PFSK-1 (cell line): ENCODE results near the gene AGER.

Experiments
- FOXP2 ChIP-seq: optimal IDR thresholded peaks from 2 replicates; pipeline ENCODE3; 2011; ENCODE audit warnings: borderline replicate concordance, control low read depth, inconsistent platforms; ENCODE audit not compliant: insufficient read depth; ENCODE audit errors: extremely low read length, extremely low read depth
- POLR2AphosphoS5 ChIP-seq: IDR thresholded peaks from 2 replicates; pipeline ENCODE4 v1.6.1; 2012; ENCODE audit warnings: low read depth, mild to moderate bottlenecking, control low read depth, low read length, moderate library complexity
- SIN3A ChIP-seq: IDR thresholded peaks from 2 replicates; pipeline ENCODE4 v1.6.1; 2012; ENCODE audit warnings: mild to moderate bottlenecking, low read length, moderate library complexity, borderline replicate concordance; ENCODE audit not compliant: insufficient read depth
- TAF1 ChIP-seq: IDR thresholded peaks from 2 replicates; pipeline ENCODE4 v1.6.1; 2012; ENCODE audit warnings: low read length, control low read depth, borderline replicate concordance; ENCODE audit not compliant: insufficient read depth
- TF ChIP-seq, protein P1 (sequence below), 2 experiments: IDR thresholded peaks; 2 replicates each; pipeline versions ENCODE4 v1.6.1 to v1.8.0; 2011 to 2012; ENCODE audit warnings: low read depth in 2 of 2, low read length in 2 of 2, control low read depth in 1 of 2, inconsistent platforms in 1 of 2, mild to moderate bottlenecking in 1 of 2, moderate library complexity in 1 of 2; ENCODE audit not compliant: insufficient read depth in 1 of 2

AGER gene

GRCh38 chr6:32152769-32153563 is 31.1 kb downstream of the AGER start:
- no peak for TF ChIP-seq SIN3A
- TF ChIP-seq TAF1, result no peak
- TF ChIP-seq, protein P1, sequence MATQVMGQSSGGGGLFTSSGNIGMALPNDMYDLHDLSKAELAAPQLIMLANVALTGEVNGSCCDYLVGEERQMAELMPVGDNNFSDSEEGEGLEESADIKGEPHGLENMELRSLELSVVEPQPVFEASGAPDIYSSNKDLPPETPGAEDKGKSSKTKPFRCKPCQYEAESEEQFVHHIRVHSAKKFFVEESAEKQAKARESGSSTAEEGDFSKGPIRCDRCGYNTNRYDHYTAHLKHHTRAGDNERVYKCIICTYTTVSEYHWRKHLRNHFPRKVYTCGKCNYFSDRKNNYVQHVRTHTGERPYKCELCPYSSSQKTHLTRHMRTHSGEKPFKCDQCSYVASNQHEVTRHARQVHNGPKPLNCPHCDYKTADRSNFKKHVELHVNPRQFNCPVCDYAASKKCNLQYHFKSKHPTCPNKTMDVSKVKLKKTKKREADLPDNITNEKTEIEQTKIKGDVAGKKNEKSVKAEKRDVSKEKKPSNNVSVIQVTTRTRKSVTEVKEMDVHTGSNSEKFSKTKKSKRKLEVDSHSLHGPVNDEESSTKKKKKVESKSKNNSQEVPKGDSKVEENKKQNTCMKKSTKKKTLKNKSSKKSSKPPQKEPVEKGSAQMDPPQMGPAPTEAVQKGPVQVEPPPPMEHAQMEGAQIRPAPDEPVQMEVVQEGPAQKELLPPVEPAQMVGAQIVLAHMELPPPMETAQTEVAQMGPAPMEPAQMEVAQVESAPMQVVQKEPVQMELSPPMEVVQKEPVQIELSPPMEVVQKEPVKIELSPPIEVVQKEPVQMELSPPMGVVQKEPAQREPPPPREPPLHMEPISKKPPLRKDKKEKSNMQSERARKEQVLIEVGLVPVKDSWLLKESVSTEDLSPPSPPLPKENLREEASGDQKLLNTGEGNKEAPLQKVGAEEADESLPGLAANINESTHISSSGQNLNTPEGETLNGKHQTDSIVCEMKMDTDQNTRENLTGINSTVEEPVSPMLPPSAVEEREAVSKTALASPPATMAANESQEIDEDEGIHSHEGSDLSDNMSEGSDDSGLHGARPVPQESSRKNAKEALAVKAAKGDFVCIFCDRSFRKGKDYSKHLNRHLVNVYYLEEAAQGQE (IDR thresholded peaks at IDR 0.05; ENCODE audit: insufficient read depth in 1 of 2, low read depth in 2 of 2, low read length in 2 of 2), result no peak
- no peak for TF ChIP-seq POLR2AphosphoS5
- no peak for TF ChIP-seq FOXP2

DNA sequence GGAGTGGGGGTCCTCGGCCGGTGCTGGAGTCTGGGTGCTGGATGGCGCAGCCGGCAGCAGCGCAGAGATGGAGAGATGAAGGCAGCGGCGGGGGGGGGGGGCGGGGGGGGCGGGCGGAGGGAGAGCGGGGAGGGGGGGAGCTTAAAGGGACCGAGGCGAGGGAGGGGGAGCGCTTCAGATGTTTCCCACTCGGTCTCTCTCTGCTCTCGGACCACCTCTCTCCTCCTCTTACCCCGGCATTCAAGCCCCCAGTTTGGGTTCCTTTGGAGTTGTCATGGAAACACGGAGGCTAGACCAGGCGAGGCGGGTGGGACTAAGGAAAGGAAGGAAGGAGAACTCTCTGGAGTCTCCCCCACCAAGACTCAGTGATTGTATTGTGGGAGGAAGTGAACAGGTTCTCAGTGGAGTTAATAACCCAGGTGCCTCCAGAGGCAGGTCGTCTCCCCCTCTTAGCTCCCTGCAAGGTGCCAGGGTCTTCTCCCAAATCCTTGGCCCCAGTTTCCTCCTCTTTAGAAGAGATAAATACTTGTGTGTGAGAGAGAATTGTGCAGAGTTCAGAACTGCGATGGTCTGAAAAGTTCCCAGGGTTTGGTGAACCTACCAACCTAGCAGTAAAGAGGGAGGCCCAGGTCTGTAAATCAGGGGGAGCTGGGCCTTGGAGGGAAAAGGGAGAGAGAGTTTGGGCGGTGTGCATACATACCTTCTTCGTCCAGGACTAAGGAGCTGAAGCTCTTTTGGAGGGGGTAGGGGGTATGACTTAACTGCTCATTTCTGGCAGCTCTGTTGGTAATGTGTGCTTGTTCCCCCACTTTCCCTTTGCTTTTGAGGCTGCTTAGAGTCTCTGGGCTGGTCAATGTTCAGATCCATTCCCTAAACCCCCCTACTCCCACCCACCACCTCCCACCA is 31.9 kb downstream of the AGER start, which contains the start of gene PRRT1:
TSS of gene PRRT1 (minus strand) at position 77 of the 906 bp plus-strand sequence. CDS start 112 bp downstream, outside the sequence.
- TF ChIP-seq, protein P1 (IDR thresholded peaks at IDR 0.05; ENCODE audit: insufficient read depth in 1 of 2, low read depth in 2 of 2, low read length in 2 of 2), result no peak
- TF ChIP-seq TAF1, result no peak
- no peak for TF ChIP-seq POLR2AphosphoS5
- no peak for TF ChIP-seq SIN3A
- TF ChIP-seq FOXP2, result no peak

DNA sequence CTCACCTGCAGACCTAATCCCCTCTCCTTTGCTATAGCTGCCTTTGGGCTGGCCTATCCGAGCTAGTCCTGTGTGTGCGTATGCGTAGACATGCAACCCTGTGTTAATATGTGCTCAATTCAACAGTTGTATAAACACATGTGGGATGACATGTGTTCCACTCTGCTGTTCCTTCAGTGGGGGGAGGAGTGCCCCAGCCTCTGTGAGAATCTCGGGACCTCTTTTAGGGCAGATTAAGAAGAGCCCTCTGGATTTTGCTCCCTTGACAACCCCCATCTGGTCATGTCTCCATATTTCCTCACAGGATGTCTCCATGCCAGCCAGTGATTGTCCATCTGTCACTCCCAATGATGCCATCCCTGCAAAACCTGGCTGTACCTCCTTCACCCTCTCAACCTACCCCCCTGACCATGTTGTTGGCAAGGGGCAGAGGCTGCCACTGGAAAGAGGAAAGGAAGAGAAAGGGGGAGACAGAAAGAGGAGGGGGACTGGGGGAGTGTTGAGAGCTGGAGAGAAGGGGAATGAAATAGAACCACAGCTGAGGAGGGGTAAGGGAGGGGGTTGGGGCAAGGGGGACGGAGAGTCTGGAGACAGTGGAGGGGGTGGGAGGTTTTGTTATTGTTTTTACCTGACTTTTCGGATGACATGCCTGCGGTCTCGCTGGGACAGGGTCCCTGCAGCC is 32.7 kb downstream of the AGER start:
- TF ChIP-seq, protein P1 (IDR thresholded peaks at IDR 0.05; ENCODE audit: insufficient read depth in 1 of 2, low read depth in 2 of 2, low read length in 2 of 2), result no peak
- no peak for TF ChIP-seq TAF1

GRCh38 chr6:32149932-32150870 is 33.9 kb downstream of the AGER start:
- TF ChIP-seq POLR2AphosphoS5 (no peak), TAF1 (no peak), FOXP2 (no peak), SIN3A (no peak)
- TF ChIP-seq, protein P1 (IDR thresholded peaks at IDR 0.05; ENCODE audit: insufficient read depth in 1 of 2, low read depth in 2 of 2, low read length in 2 of 2), result no peak
